Measurements from ENCODE around the gene PLSCR2.
"Not testable (repeated sequence)": the region's sequence is repeated elsewhere in the genome, so short reads cannot be mapped to it uniquely, and the experiment has no call there.

PLSCR2 gene

GRCh38 chr3:146471012-146471411 is 1.7 kb upstream of the PLSCR2 start:
- TF ChIP-seq JUND (IDR thresholded peaks at IDR 0.05; ENCODE audit: low read depth), result no peak
- DNase-seq (ENCODE audit: low read depth in 1 of 2, low spot score in 1 of 2), result no peak
- in situ Hi-C loops (cut with HindIII; ENCODE audit: low pct_unique_long_range_greater_than_20kb, low sequenced_read_pairs), result no loop called here

DNA sequence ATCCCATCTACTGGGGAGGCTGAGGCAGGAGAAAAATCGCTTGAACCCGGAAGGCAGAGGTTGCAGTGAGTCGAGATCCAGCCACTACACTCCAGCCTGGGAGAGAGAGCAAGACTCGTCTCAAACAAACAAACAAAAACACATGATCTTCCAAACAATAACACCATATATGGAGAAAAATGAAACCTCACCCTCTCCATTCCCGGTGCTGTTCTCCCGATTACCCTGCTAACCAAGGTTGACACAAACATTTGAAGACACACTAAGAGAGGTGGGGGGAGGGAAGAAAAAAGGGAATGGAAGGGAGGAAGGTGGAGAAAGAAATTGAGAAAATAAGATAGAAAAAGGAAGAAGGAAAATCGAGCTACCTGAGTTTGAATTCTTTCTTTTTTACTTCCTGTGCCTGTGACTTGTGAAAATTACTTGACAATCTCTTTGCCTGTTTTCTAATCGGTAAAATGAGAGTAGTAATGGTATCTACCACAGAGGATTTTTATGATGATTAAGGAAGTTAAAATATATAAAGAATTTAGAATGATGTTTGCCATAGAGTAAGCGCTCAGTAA is 1.1 kb upstream of the PLSCR2 start:
- no peak for DNase-seq (ENCODE audit: low read depth in 1 of 2, low spot score in 1 of 2)
- TF ChIP-seq JUND (IDR thresholded peaks at IDR 0.05; ENCODE audit: low read depth), result no peak

DNA sequence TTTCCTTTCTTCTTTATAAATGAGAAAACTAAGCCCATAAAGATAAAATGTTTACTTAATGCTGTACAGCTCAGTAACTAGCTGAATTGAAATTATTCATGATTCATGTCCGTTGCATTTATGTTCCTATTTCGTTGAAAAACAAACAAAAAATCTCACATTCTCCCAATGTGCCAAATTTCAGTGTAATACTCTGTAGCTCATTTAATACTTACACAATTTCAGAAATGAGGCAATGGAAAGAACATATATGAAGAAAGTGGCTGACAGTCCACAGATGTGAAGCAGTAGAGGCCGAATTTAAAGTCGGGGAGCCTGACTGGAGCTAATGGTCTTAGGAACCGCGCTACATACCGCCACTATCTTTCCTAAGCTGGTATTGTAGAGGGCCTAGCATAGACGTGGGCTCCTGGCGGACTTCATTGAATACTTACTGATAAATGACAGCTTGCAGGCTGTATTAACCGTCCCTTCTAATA is 651 bp downstream of the PLSCR2 start:
- DNase-seq (ENCODE audit: low read depth in 1 of 2, low spot score in 1 of 2), result no peak
- in situ Hi-C loops (cut with HindIII; ENCODE audit: low pct_unique_long_range_greater_than_20kb, low sequenced_read_pairs), result no loop called here
- no peak for TF ChIP-seq JUND (IDR thresholded peaks at IDR 0.05; ENCODE audit: low read depth)

More for the DNA sequence above, 1.1 kb upstream of the PLSCR2 start:
- in situ Hi-C loops (cut with HindIII; ENCODE audit: low pct_unique_long_range_greater_than_20kb, low sequenced_read_pairs), result no loop called here

- TF ChIP-seq JUND (IDR thresholded peaks at IDR 0.05; ENCODE audit: low read depth), result no peak
- in situ Hi-C loops (cut with HindIII; ENCODE audit: low pct_unique_long_range_greater_than_20kb, low sequenced_read_pairs), result no loop called here
- no peak for DNase-seq (ENCODE audit: low read depth in 1 of 2, low spot score in 1 of 2)
Observed at GRCh38 chr3:146468234-146468633, 1.1 kb downstream of the PLSCR2 start.

- in situ Hi-C loops (cut with HindIII; ENCODE audit: low pct_unique_long_range_greater_than_20kb, low sequenced_read_pairs), result no loop called here
- TF ChIP-seq JUND (IDR thresholded peaks at IDR 0.05; ENCODE audit: low read depth), result no peak
- no peak for DNase-seq (ENCODE audit: low read depth in 1 of 2, low spot score in 1 of 2)
Observed at GRCh38 chr3:146466604-146467003, 2.8 kb downstream of the PLSCR2 start.

GRCh38 chr3:146465693-146466465 is 3.5 kb downstream of the PLSCR2 start:
- TF ChIP-seq JUND (IDR thresholded peaks at IDR 0.05; ENCODE audit: low read depth), result no peak
- no peak for DNase-seq (ENCODE audit: low read depth in 1 of 2, low spot score in 1 of 2)
- in situ Hi-C loops (cut with HindIII; ENCODE audit: low pct_unique_long_range_greater_than_20kb, low sequenced_read_pairs), result no loop called here

GRCh38 chr3:146464783-146465182 is 4.6 kb downstream of the PLSCR2 start:
- DNase-seq (ENCODE audit: low read depth in 1 of 2, low spot score in 1 of 2), result no peak
- TF ChIP-seq JUND (IDR thresholded peaks at IDR 0.05; ENCODE audit: low read depth), result no peak
- in situ Hi-C loops (cut with HindIII; ENCODE audit: low pct_unique_long_range_greater_than_20kb, low sequenced_read_pairs), result no loop called here

DNA sequence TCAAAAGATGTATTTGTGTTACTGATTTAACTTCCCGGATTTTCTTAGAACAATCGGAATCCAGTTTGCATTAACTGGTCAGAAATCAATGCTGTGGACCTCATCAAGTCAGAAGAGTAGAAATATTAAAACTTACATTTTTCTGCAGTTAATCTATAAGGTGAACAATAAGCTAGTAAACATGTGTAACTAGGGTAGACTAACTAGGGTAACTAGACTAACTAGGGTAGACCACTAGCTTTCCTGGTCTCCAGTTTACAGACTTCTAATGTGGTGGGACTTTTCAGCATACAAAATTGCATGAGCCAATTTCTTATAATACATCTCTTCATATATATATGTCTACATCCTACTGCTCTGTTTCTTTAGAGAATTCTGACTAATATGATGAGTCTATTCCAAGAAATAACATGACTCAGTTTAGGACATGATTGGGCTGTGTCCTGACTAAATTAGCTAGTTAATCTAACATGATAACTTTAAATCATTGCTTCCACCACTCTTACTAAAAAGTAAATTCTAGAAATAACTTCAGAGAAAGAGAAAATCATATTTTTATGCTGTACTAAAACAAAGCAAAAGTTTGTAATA is 5.3 kb downstream of the PLSCR2 start:
- no peak for DNase-seq (ENCODE audit: low read depth in 1 of 2, low spot score in 1 of 2)
- no peak for TF ChIP-seq JUND (IDR thresholded peaks at IDR 0.05; ENCODE audit: low read depth)
- in situ Hi-C loops (cut with HindIII; ENCODE audit: low pct_unique_long_range_greater_than_20kb, low sequenced_read_pairs), result no loop called here

DNA sequence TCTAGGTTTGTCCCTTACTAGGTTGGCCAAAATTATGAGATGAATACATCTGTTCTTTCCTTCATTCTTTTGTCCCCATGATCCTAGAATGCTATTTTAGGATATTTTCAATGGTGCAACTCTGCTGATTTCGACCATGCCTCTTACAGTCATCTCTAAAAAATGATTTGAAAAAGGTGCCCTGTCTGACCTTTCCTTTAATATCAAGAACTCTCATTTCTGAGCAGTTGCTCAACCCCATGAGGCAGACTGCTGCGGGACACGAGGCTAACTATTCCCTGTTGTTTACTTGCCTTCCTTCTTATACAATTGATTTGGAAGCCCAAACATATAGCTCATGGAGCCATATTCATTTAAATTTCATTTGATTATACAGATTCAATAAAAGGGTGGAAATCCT is 14.6 kb downstream of the PLSCR2 start:
- no peak for TF ChIP-seq JUND (IDR thresholded peaks at IDR 0.05; ENCODE audit: low read depth)
- in situ Hi-C loops (cut with HindIII; ENCODE audit: low pct_unique_long_range_greater_than_20kb, low sequenced_read_pairs), result no loop called here
- no peak for DNase-seq (ENCODE audit: low read depth in 1 of 2, low spot score in 1 of 2)

GRCh38 chr3:146449613-146450012 is 19.7 kb downstream of the PLSCR2 start:
- in situ Hi-C loops (cut with HindIII; ENCODE audit: low pct_unique_long_range_greater_than_20kb, low sequenced_read_pairs), result no loop called here
- TF ChIP-seq JUND (IDR thresholded peaks at IDR 0.05; ENCODE audit: low read depth), result no peak
- DNase-seq (ENCODE audit: low read depth in 1 of 2, low spot score in 1 of 2), result no peak

GRCh38 chr3:146449076-146449475 is 20.3 kb downstream of the PLSCR2 start:
- no peak for DNase-seq (ENCODE audit: low read depth in 1 of 2, low spot score in 1 of 2)
- in situ Hi-C loops (cut with HindIII; ENCODE audit: low pct_unique_long_range_greater_than_20kb, low sequenced_read_pairs), result no loop called here
- TF ChIP-seq JUND (IDR thresholded peaks at IDR 0.05; ENCODE audit: low read depth), result no peak

GRCh38 chr3:146446026-146446425 is 23.3 kb downstream of the PLSCR2 start:
- in situ Hi-C loops (cut with HindIII; ENCODE audit: low pct_unique_long_range_greater_than_20kb, low sequenced_read_pairs), result no loop called here
- no peak for DNase-seq (ENCODE audit: low read depth in 1 of 2, low spot score in 1 of 2)
- TF ChIP-seq JUND (IDR thresholded peaks at IDR 0.05; ENCODE audit: low read depth), result no peak

DNA sequence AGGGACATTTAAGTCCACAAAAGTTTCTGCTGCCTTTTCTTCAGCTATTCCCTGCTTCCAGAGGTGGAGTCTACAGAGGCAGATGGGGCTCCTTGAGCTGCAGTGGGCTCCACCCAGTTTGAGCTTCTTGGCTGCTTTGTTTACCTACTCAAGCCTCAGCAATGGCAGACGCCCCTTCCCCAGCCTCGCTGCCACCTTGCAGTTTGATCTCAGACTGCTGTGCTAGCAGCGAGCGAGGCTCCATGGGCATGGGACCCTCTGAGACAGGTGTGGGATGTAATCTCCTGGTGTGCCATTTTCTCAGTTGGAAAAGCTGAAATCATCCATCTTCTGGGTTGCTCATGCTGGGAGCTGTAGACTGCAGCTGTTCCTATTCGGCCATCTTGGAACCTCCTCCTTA is 29.1 kb downstream of the PLSCR2 start:
- in situ Hi-C loops (cut with HindIII; ENCODE audit: low pct_unique_long_range_greater_than_20kb, low sequenced_read_pairs); DNase-seq (ENCODE audit: low read depth in 1 of 2, low spot score in 1 of 2): not testable (repeated sequence)
